ENCODE data around the gene SMYD4. TPM values are rescaled to one million over a fixed set of nuclear protein-coding genes. Genes with fewer than 3 reads are reported as not detected.

Gene SMYD4
- total RNA-seq, 2 donors from 2014 or later: 8.0 to 14.7 TPM

DNA sequence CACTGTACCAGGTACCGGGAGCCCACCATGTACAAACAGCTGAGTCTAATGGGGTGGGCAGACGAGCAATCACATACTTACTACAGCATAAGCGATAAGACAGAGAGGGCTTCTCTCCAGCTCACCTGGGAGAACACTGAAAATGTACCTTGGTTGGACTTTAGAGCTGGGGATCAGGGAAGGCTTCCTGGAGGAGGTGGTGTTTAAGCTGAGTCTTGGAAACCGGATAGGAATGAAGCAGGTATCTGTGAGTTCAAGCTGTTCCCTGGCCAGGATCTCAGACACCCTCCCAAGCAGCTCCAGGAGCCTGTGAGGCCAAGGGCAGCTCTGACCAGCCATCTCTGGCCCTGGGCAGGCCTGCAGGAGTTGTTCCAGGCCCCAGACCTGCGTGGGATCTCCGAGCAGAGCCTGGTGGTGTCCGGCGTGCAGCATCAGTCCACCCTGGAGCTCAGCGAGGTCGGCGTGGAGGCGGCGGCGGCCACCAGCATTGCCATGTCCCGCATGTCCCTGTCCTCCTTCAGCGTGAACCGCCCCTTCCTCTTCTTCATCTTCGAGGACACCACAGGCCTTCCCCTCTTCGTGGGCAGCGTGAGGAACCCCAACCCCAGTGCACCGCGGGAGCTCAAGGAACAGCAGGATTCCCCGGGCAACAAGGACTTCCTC is 75.8 kb downstream of the SMYD4 start:
- Histone ChIP-seq H3K4me1 (peaks cover 5% of the 10 kb centered on the region), H3K36me3 (no peaks in the 10 kb centered on the region), H3K9me3 (no peaks in the 10 kb centered on the region), H3K9ac (ENCODE audit: low read depth in 2 of 2, low read length in 2 of 2) (no peak overlapping the region), H3K27me3 (no peaks in the 10 kb centered on the region), H3K27ac (no peak overlapping the region), H3K4me3 (no peak overlapping the region)
- intact Hi-C loops (cut with DNase I): no loop called here
- no peak for DNase-seq
- TF ChIP-seq, protein P1, sequence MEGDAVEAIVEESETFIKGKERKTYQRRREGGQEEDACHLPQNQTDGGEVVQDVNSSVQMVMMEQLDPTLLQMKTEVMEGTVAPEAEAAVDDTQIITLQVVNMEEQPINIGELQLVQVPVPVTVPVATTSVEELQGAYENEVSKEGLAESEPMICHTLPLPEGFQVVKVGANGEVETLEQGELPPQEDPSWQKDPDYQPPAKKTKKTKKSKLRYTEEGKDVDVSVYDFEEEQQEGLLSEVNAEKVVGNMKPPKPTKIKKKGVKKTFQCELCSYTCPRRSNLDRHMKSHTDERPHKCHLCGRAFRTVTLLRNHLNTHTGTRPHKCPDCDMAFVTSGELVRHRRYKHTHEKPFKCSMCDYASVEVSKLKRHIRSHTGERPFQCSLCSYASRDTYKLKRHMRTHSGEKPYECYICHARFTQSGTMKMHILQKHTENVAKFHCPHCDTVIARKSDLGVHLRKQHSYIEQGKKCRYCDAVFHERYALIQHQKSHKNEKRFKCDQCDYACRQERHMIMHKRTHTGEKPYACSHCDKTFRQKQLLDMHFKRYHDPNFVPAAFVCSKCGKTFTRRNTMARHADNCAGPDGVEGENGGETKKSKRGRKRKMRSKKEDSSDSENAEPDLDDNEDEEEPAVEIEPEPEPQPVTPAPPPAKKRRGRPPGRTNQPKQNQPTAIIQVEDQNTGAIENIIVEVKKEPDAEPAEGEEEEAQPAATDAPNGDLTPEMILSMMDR (IDR thresholded peaks at IDR 0.05): no peak

DNA sequence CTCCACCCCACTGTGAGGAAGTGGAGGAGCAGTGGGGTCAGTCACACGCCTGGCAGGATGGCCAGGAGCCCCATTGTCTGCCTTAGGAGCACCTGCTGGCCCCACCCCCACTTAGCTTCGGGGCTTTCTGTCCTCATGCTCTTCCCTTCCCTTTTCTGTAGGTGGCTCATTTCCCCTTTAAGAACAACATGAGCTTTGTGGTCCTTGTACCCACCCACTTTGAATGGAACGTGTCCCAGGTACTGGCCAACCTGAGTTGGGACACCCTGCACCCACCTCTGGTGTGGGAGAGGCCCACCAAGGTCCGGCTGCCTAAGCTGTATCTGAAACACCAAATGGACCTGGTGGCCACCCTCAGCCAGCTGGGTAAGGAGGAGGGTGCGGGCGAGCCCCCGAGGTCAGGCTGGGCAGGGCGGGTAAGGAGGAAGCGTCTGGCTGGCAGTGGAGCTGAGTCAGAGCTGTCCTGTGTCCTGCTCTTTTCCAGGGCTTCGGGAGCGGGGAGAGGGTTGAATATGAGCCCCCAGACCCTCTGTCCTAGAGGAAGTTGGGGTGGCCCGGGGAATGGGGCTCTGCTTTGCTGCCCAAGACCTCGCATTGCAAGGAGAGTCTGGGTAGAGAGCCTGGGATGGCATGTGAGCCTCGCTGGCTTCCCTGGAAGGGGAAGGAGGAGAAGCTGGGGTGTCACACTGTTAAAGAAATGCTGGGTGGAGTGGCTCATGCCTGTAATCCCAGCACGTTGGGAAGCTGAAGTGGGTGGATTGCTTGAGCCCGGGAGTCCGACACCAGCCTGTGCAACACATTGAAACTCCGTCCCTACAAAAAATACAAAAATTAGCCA is 77.1 kb downstream of the SMYD4 start:
- H3K4me3 ChIP-seq: no peak overlapping the region

DNA sequence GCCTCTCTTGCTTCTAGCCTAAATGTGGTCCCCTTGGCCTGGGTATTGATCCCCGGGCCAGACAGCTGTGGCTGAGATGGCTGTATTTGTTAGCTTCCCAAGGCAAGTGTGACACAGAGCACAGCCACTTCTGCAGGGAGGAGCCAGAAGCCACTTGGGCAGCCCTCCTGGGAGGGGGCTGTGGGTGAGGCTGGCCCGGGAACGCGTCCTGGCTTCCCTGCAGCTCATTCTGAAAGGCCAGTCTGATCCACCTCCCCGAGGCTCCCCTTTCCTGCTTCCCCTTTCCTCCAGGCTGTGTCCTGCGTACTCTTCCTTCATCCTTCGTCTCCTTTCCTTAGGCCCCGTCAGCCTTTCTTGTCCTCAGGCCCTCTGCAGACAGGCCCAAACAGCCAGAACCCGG is 79.1 kb downstream of the SMYD4 start:
- Histone ChIP-seq H3K9me3 (no peaks in the 10 kb centered on the region), H3K4me1 (peaks cover 9% of the 10 kb centered on the region), H3K27ac (no peak overlapping the region), H3K9ac (ENCODE audit: low read depth in 2 of 2, low read length in 2 of 2) (no peak overlapping the region), H3K4me3 (no peak overlapping the region), H3K36me3 (no peaks in the 10 kb centered on the region), H3K27me3 (no peaks in the 10 kb centered on the region)
- TF ChIP-seq, protein P1 (IDR thresholded peaks at IDR 0.05): no peak
- intact Hi-C loops (cut with DNase I): no loop called here
- DNase-seq: no peak

More for the DNA sequence above, 77.1 kb downstream of the SMYD4 start:
- H3K4me1 ChIP-seq: peaks cover 5% of the 10 kb centered on the region
- intact Hi-C loops (cut with DNase I): no loop called here
- peak overlapping the region; percentile 12 to 26 for H3K9ac ChIP-seq (ENCODE audit: low read depth in 2 of 2, low read length in 2 of 2)
- no peaks in the 10 kb centered on the region for H3K27me3 ChIP-seq
- H3K27ac ChIP-seq: peak overlapping the region; percentile 11
- DNase-seq: no peak
- no peaks in the 10 kb centered on the region for H3K9me3 ChIP-seq
- TF ChIP-seq, protein P1 (IDR thresholded peaks at IDR 0.05): no peak
- no peaks in the 10 kb centered on the region for H3K36me3 ChIP-seq

DNA sequence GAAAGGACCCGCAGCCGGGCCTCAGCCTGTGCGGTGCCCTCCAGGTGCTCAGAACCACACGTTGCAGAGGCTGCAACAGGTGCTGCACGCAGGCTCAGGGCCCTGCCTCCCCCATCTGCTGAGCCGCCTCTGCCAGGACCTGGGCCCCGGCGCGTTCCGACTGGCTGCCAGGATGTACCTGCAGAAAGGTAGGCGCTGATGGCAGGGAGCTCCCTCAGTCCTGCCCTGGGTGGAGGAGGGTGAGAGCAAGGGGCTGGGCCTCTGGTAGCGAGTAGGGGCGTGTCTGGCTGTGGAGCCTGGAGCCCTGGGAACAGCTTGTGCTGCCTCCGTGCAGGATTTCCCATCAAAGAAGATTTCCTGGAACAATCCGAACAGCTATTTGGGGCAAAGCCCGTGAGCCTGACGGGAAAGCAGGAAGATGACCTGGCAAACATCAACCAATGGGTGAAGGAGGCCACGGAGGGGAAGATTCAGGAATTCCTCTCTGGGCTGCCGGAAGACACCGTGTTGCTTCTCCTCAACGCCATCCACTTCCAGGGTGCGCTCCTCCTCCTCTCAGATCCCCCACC is 82.6 kb downstream of the SMYD4 start:
- H3K4me1 ChIP-seq: peaks cover 4% of the 10 kb centered on the region
- no peaks in the 10 kb centered on the region for H3K36me3 ChIP-seq
- H3K27me3 ChIP-seq: no peaks in the 10 kb centered on the region
- intact Hi-C loops (cut with DNase I): no loop called here
- no peaks in the 10 kb centered on the region for H3K9me3 ChIP-seq
- no peak overlapping the region for H3K4me3 ChIP-seq
- DNase-seq: peak; percentile 50
- H3K27ac ChIP-seq: no peak overlapping the region
- TF ChIP-seq, protein P1 (IDR thresholded peaks at IDR 0.05): no peak
- H3K9ac ChIP-seq (ENCODE audit: low read depth in 2 of 2, low read length in 2 of 2): peak overlapping the region in 1 of 2 donors; percentile 19

DNA sequence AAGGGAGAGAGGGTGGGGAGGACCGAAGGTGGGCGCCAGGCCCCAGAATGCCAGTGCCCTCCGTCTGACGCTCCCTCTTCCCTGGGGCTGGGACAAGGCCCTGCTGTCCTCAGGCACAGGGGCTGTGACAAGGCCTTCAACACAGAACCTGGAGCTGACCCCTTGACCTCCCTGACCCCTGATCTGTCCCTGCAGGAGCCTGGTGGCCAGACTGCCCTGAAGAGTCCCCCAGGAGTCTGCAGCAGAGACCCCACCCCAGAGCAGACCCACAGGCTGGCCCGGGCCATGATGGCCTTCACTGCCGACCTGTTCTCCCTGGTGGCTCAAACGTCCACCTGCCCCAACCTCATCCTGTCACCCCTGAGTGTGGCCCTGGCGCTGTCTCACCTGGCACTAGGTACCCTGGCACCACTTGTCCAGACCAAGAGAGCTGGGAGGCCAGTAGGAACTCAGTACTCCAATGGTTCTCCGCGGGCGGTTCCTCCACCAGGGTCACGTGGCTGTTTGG is 84.1 kb downstream of the SMYD4 start:
- peaks cover 4% of the 10 kb centered on the region for H3K4me1 ChIP-seq
- H3K36me3 ChIP-seq: no peaks in the 10 kb centered on the region
- no peak overlapping the region for H3K4me3 ChIP-seq
- H3K27me3 ChIP-seq: no peaks in the 10 kb centered on the region
- H3K9me3 ChIP-seq: no peaks in the 10 kb centered on the region
- no peak for DNase-seq
- no peak overlapping the region for H3K27ac ChIP-seq
- H3K9ac ChIP-seq (ENCODE audit: low read depth in 2 of 2, low read length in 2 of 2): no peak overlapping the region
- intact Hi-C loops (cut with DNase I): no loop called here
- TF ChIP-seq, protein P1 (IDR thresholded peaks at IDR 0.05): no peak
